GM06990 (cell line): ENCODE measurements around the gene HELZ.

Experiments
- DNase-seq: peaks from one replicate; pipeline ENCODE4 v3.0.0-alpha.2; 2011; ENCODE audit not compliant: insufficient read length; ENCODE audit errors: extremely low read depth
- H3K27me3 ChIP-seq: replicated peaks from 2 replicates; pipeline ENCODE4 v1.6.0; 2011; ENCODE audit warnings: low read length; ENCODE audit not compliant: control insufficient read depth, insufficient read depth
- H3K36me3 ChIP-seq: 2 replicates; pipeline ENCODE4 v1.5.1; 2011; ENCODE audit warnings: low read length; ENCODE audit not compliant: control insufficient read depth, insufficient read depth
- H3K4me3 ChIP-seq: replicated peaks from 2 replicates; pipeline ENCODE4 v1.5.1; 2011; ENCODE audit warnings: low read depth, mild to moderate bottlenecking, control low read depth, low read length
- CTCF ChIP-seq: IDR thresholded peaks from 2 replicates; pipeline ENCODE4 v1.5.1; 2011; ENCODE audit warnings: low read length, control low read depth, mild to moderate bottlenecking, inconsistent platforms; ENCODE audit not compliant: insufficient read depth, poor library complexity, severe bottlenecking

Gene HELZ

GRCh38 chr17:67285360-67285759, 40.4 kb upstream of the HELZ start:
- no peak for TF ChIP-seq CTCF
- Histone ChIP-seq H3K36me3 (no peaks in the 10 kb centered on the region), H3K4me3 (no peak overlapping the region), H3K27me3 (no peaks in the 10 kb centered on the region)
- DNase-seq = no peak

GRCh38 chr17:67283731-67284516, 38.9 kb upstream of the HELZ start:
- Histone ChIP-seq H3K27me3 (no peaks in the 10 kb centered on the region), H3K36me3 (no peaks in the 10 kb centered on the region), H3K4me3 (no peak overlapping the region)
- no peak for DNase-seq
- no peak for TF ChIP-seq CTCF

GRCh38 chr17:67281743-67282142, 36.7 kb upstream of the HELZ start:
- TF ChIP-seq CTCF = no peak

GRCh38 chr17:67281053-67281452, 36.1 kb upstream of the HELZ start:
- TF ChIP-seq CTCF = no peak
- DNase-seq = no peak
- Histone ChIP-seq H3K36me3 (no peaks in the 10 kb centered on the region), H3K4me3 (no peak overlapping the region), H3K27me3 (no peaks in the 10 kb centered on the region)

More at GRCh38 chr17:67281743-67282142, 36.7 kb upstream of the HELZ start:
- DNase-seq = no peak
- Histone ChIP-seq H3K36me3 (no peaks in the 10 kb centered on the region), H3K27me3 (no peaks in the 10 kb centered on the region), H3K4me3 (no peak overlapping the region)

GRCh38 chr17:67280279-67280678, 35.3 kb upstream of the HELZ start:
- Histone ChIP-seq H3K36me3 (no peaks in the 10 kb centered on the region), H3K4me3 (no peak overlapping the region), H3K27me3 (no peaks in the 10 kb centered on the region)
- no peak for DNase-seq
- TF ChIP-seq CTCF = no peak
